Measurements from ENCODE around the gene SLC48A1.

DNA sequence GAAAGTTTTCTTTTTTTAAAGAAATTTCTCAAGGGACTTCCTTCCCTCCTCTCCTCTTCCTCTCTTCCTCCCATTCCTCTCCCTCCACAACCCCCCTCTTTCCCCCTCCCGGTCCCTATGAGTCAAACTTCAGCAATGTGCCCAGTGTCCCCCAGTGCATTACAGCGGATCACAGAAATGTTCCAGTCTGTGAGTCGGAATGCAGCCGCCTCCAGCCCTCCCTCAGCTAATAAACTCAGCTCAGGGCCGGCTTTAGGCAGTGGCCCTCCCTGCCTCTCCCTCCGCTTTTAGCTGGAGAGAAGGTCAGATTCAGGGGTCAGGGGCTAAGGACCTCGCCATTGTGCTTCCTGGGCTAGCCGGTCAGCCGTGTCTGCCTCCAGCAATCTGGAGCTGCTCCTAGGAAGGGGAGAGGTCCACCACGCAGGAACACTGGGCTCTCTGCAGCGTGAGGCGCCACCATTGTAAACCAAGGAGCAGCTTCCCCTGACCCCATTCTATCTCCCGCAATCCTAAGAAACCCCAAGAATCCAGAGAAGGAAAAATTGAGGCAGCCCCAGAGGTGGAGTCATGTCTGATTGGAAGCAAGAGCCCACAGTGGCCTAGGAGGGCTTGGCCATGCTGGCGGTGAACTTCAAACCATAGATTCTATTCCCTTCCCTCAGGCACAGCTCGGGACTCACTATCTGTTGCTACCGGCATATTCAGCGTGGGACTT, 47.8 kb downstream of the SLC48A1 start:
- TF ChIP-seq, protein P1, sequence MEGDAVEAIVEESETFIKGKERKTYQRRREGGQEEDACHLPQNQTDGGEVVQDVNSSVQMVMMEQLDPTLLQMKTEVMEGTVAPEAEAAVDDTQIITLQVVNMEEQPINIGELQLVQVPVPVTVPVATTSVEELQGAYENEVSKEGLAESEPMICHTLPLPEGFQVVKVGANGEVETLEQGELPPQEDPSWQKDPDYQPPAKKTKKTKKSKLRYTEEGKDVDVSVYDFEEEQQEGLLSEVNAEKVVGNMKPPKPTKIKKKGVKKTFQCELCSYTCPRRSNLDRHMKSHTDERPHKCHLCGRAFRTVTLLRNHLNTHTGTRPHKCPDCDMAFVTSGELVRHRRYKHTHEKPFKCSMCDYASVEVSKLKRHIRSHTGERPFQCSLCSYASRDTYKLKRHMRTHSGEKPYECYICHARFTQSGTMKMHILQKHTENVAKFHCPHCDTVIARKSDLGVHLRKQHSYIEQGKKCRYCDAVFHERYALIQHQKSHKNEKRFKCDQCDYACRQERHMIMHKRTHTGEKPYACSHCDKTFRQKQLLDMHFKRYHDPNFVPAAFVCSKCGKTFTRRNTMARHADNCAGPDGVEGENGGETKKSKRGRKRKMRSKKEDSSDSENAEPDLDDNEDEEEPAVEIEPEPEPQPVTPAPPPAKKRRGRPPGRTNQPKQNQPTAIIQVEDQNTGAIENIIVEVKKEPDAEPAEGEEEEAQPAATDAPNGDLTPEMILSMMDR (conservative IDR thresholded peaks at IDR 0.05 in 1 of 2, IDR thresholded peaks at IDR 0.05 in 1 of 2; ENCODE audit: low read depth in 1 of 2, low read length in 2 of 2): no peak
- no peak for TF ChIP-seq EZH2 (IDR thresholded peaks at IDR 0.05; ENCODE audit: low read length, missing control alignments)
